ENCODE results near the gene FAM47B. TPM values are rescaled to one million over a fixed set of nuclear protein-coding genes. Genes with fewer than 3 reads are reported as not detected.
A peak's percentile ranks its signal among the peaks of the same experiment; 100 is the strongest.

FAM47B gene
- total RNA-seq (not detected), polyA plus RNA-seq (not detected)

GRCh38 chrX:34942496-34942895 is at the start of gene FAM47B:
Gene FAM47B, plus strand, starts transcription at chrX:34942796. Its CDS starts 36 bp downstream, at chrX:34942832.
- Mint-ChIP-seq H3K9me3 (peaks cover 0 to 12% (median 0%) of the 10 kb centered on the region in 7 donors), H3K4me3 (no peak within 1 kb of the TSS), H3K27ac (no peak within 1 kb of the TSS), H3K4me1 (no peaks in the 10 kb centered on the region), H3K36me3 (no peaks in the 10 kb centered on the region), H3K27me3 (no peaks in the 10 kb centered on the region)
- ATAC-seq (ENCODE audit: low read depth in 2 of 2): no peak
- DNase-seq: no peak
- no peaks in the 10 kb centered on the region for H3K4me1 ChIP-seq (ENCODE audit: control insufficient read depth, insufficient read depth, low read length, poor library complexity, severe bottlenecking)
- H3K9me3 ChIP-seq (ENCODE audit: control insufficient read depth in 2 of 2, low read length in 2 of 2): no peaks in the 10 kb centered on the region
- no peak within 1 kb of the TSS for H3K4me3 ChIP-seq (ENCODE audit: low read depth, low read length)
- H3K36me3 ChIP-seq (ENCODE audit: control insufficient read depth, insufficient read depth, low read length): no peaks in the 10 kb centered on the region
- no peak within 1 kb of the TSS for H3K27ac ChIP-seq (ENCODE audit: insufficient read depth, low read length, poor library complexity, severe bottlenecking)
- H3K27me3 ChIP-seq (ENCODE audit: control insufficient read depth, insufficient read depth, low read length): no peaks in the 10 kb centered on the region

DNA sequence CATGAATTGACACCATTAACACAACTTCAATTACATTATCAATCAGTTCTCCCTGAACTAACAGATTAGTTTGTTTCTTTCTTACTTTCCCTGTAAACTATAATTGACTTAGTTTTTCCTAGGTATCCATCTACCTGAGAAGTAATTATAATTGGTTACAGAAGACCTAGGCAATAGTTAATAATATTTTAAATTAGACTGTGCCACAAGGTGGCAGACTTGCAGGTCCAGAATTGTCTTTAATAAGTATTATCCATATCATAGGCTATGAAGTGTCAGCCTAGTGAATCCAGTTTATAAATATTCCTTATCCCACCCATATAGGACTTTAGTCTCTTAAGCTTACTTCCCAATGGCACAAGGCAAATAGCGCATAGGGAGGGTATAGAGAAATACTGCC is 48.9 kb upstream of the FAM47B start:
- H3K9me3 Mint-ChIP-seq: peaks cover 0 to 4% (median 0%) of the 10 kb centered on the region in 7 donors

DNA sequence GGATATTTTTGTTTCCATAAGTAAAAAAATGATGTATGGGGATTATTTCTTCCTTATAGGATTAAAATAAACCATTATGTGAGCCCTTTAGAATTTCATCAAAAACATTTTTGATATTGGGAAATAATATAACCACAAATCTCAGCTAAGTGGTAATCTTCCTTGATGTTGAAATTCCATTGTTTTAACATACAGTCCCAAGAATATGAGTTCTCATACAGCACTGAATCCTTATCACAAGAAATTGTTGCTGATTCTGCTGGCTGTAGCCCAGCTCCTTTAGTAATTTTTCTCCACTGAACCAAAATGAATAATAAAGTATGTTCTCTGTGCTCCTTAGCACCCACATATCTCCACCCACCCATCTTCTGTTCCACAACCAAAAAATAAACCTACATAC is 41.9 kb upstream of the FAM47B start:
- Histone ChIP-seq H3K4me1 (ENCODE audit: control insufficient read depth, insufficient read depth, low read length, poor library complexity, severe bottlenecking) (no peaks in the 10 kb centered on the region), H3K36me3 (ENCODE audit: control insufficient read depth, insufficient read depth, low read length) (no peaks in the 10 kb centered on the region), H3K4me3 (ENCODE audit: low read depth, low read length) (no peak overlapping the region), H3K9me3 (ENCODE audit: control insufficient read depth in 2 of 2, low read length in 2 of 2) (peaks cover 0 to 2% of the 10 kb centered on the region in 2 experiments), H3K27me3 (ENCODE audit: control insufficient read depth, insufficient read depth, low read length) (no peaks in the 10 kb centered on the region), H3K27ac (ENCODE audit: insufficient read depth, low read length, poor library complexity, severe bottlenecking) (no peak overlapping the region)
- DNase-seq (no peak), ATAC-seq (ENCODE audit: low read depth in 2 of 2) (no peak)
- Mint-ChIP-seq H3K27me3 (no peaks in the 10 kb centered on the region), H3K9me3 (peaks cover 0 to 10% (median 1%) of the 10 kb centered on the region in 7 donors), H3K36me3 (no peaks in the 10 kb centered on the region), H3K4me3 (no peak overlapping the region), H3K27ac (no peak overlapping the region), H3K4me1 (no peaks in the 10 kb centered on the region)

More for the DNA sequence above, 48.9 kb upstream of the FAM47B start:
- Histone ChIP-seq H3K4me3 (ENCODE audit: low read depth, low read length) (no peak overlapping the region), H3K36me3 (ENCODE audit: control insufficient read depth, insufficient read depth, low read length) (no peaks in the 10 kb centered on the region), H3K27me3 (ENCODE audit: control insufficient read depth, insufficient read depth, low read length) (no peaks in the 10 kb centered on the region), H3K9me3 (ENCODE audit: control insufficient read depth in 2 of 2, low read length in 2 of 2) (no peaks in the 10 kb centered on the region), H3K27ac (ENCODE audit: insufficient read depth, low read length, poor library complexity, severe bottlenecking) (no peak overlapping the region), H3K4me1 (ENCODE audit: control insufficient read depth, insufficient read depth, low read length, poor library complexity, severe bottlenecking) (no peaks in the 10 kb centered on the region)
- Mint-ChIP-seq H3K4me1 (no peaks in the 10 kb centered on the region), H3K36me3 (no peaks in the 10 kb centered on the region), H3K4me3 (no peak overlapping the region), H3K27me3 (no peaks in the 10 kb centered on the region), H3K27ac (no peak overlapping the region)
- DNase-seq (no peak), ATAC-seq (ENCODE audit: low read depth in 2 of 2) (no peak)

GRCh38 chrX:34901761-34902160 is 40.8 kb upstream of the FAM47B start:
- Histone ChIP-seq H3K4me1 (ENCODE audit: control insufficient read depth, insufficient read depth, low read length, poor library complexity, severe bottlenecking) (no peaks in the 10 kb centered on the region), H3K27ac (ENCODE audit: insufficient read depth, low read length, poor library complexity, severe bottlenecking) (no peak overlapping the region), H3K27me3 (ENCODE audit: control insufficient read depth, insufficient read depth, low read length) (no peaks in the 10 kb centered on the region), H3K4me3 (ENCODE audit: low read depth, low read length) (no peak overlapping the region), H3K9me3 (ENCODE audit: control insufficient read depth in 2 of 2, low read length in 2 of 2) (peaks cover 0 to 2% of the 10 kb centered on the region in 2 experiments), H3K36me3 (ENCODE audit: control insufficient read depth, insufficient read depth, low read length) (no peaks in the 10 kb centered on the region)
- no peak overlapping the region for H3K4me3 Mint-ChIP-seq
- DNase-seq: no peak
- ATAC-seq (ENCODE audit: low read depth in 2 of 2): no peak
- H3K27me3 Mint-ChIP-seq: no peaks in the 10 kb centered on the region
- H3K27ac Mint-ChIP-seq: no peak overlapping the region
- no peaks in the 10 kb centered on the region for H3K4me1 Mint-ChIP-seq
- no peaks in the 10 kb centered on the region for H3K36me3 Mint-ChIP-seq
- H3K9me3 Mint-ChIP-seq: peaks cover 0 to 10% (median 1%) of the 10 kb centered on the region in 7 donors

- Histone ChIP-seq H3K27ac (ENCODE audit: insufficient read depth, low read length, poor library complexity, severe bottlenecking) (no peak overlapping the region), H3K36me3 (ENCODE audit: control insufficient read depth, insufficient read depth, low read length) (no peaks in the 10 kb centered on the region), H3K4me1 (ENCODE audit: control insufficient read depth, insufficient read depth, low read length, poor library complexity, severe bottlenecking) (no peaks in the 10 kb centered on the region), H3K27me3 (ENCODE audit: control insufficient read depth, insufficient read depth, low read length) (no peaks in the 10 kb centered on the region), H3K9me3 (ENCODE audit: control insufficient read depth in 2 of 2, low read length in 2 of 2) (peaks cover 0 to 2% of the 10 kb centered on the region in 2 experiments), H3K4me3 (ENCODE audit: low read depth, low read length) (no peak overlapping the region)
- Mint-ChIP-seq H3K27ac (no peak overlapping the region), H3K4me3 (no peak overlapping the region), H3K36me3 (no peaks in the 10 kb centered on the region), H3K9me3 (peaks cover 0 to 10% (median 1%) of the 10 kb centered on the region in 7 donors), H3K4me1 (no peaks in the 10 kb centered on the region), H3K27me3 (no peaks in the 10 kb centered on the region)
- ATAC-seq (ENCODE audit: low read depth in 2 of 2): no peak
- DNase-seq: no peak
Measured at GRCh38 chrX:34903316-34903715, 39.3 kb upstream of the FAM47B start.

GRCh38 chrX:34909151-34909550 is 33.4 kb upstream of the FAM47B start:
- Mint-ChIP-seq H3K36me3 (no peaks in the 10 kb centered on the region), H3K9me3 (peaks cover 0 to 22% (median 2%) of the 10 kb centered on the region in 7 donors), H3K4me3 (no peak overlapping the region), H3K4me1 (no peaks in the 10 kb centered on the region), H3K27ac (peak overlapping the region in 1 of 3 donors; percentile 44), H3K27me3 (no peaks in the 10 kb centered on the region)
- H3K27me3 ChIP-seq (ENCODE audit: control insufficient read depth, insufficient read depth, low read length): no peaks in the 10 kb centered on the region
- DNase-seq (no peak), ATAC-seq (ENCODE audit: low read depth in 2 of 2) (no peak)
- H3K36me3 ChIP-seq (ENCODE audit: control insufficient read depth, insufficient read depth, low read length): no peaks in the 10 kb centered on the region
- H3K4me3 ChIP-seq (ENCODE audit: low read depth, low read length): no peak overlapping the region
- no peaks in the 10 kb centered on the region for H3K9me3 ChIP-seq (ENCODE audit: control insufficient read depth in 2 of 2, low read length in 2 of 2)
- H3K4me1 ChIP-seq (ENCODE audit: control insufficient read depth, insufficient read depth, low read length, poor library complexity, severe bottlenecking): no peaks in the 10 kb centered on the region
- H3K27ac ChIP-seq (ENCODE audit: insufficient read depth, low read length, poor library complexity, severe bottlenecking): no peak overlapping the region

- Histone ChIP-seq H3K27ac (ENCODE audit: insufficient read depth, low read length, poor library complexity, severe bottlenecking) (no peak overlapping the region), H3K36me3 (ENCODE audit: control insufficient read depth, insufficient read depth, low read length) (no peaks in the 10 kb centered on the region), H3K4me3 (ENCODE audit: low read depth, low read length) (no peak overlapping the region), H3K27me3 (ENCODE audit: control insufficient read depth, insufficient read depth, low read length) (no peaks in the 10 kb centered on the region), H3K9me3 (ENCODE audit: control insufficient read depth in 2 of 2, low read length in 2 of 2) (no peaks in the 10 kb centered on the region), H3K4me1 (ENCODE audit: control insufficient read depth, insufficient read depth, low read length, poor library complexity, severe bottlenecking) (no peaks in the 10 kb centered on the region)
- Mint-ChIP-seq H3K4me3 (no peak overlapping the region), H3K36me3 (no peaks in the 10 kb centered on the region), H3K4me1 (no peaks in the 10 kb centered on the region), H3K9me3 (peaks cover 0 to 7% (median 0%) of the 10 kb centered on the region in 7 donors), H3K27me3 (no peaks in the 10 kb centered on the region), H3K27ac (no peak overlapping the region)
- DNase-seq: no peak
- ATAC-seq (ENCODE audit: low read depth in 2 of 2): no peak
Measured at GRCh38 chrX:34915463-34916225, 27.0 kb upstream of the FAM47B start.

GRCh38 chrX:34917146-34917545 is 25.4 kb upstream of the FAM47B start:
- ATAC-seq (ENCODE audit: low read depth in 2 of 2) (no peak), DNase-seq (no peak)
- Mint-ChIP-seq H3K4me3 (no peak overlapping the region), H3K36me3 (no peaks in the 10 kb centered on the region), H3K27me3 (no peaks in the 10 kb centered on the region), H3K4me1 (no peaks in the 10 kb centered on the region), H3K27ac (no peak overlapping the region), H3K9me3 (peaks cover 0 to 4% (median 0%) of the 10 kb centered on the region in 7 donors)
- H3K27ac ChIP-seq (ENCODE audit: insufficient read depth, low read length, poor library complexity, severe bottlenecking): no peak overlapping the region
- H3K36me3 ChIP-seq (ENCODE audit: control insufficient read depth, insufficient read depth, low read length): no peaks in the 10 kb centered on the region
- no peaks in the 10 kb centered on the region for H3K9me3 ChIP-seq (ENCODE audit: control insufficient read depth in 2 of 2, low read length in 2 of 2)
- no peaks in the 10 kb centered on the region for H3K27me3 ChIP-seq (ENCODE audit: control insufficient read depth, insufficient read depth, low read length)
- H3K4me1 ChIP-seq (ENCODE audit: control insufficient read depth, insufficient read depth, low read length, poor library complexity, severe bottlenecking): no peaks in the 10 kb centered on the region
- no peak overlapping the region for H3K4me3 ChIP-seq (ENCODE audit: low read depth, low read length)
